ENCODE measurements around the gene RNU6-7. TPM values are rescaled to one million over a fixed set of nuclear protein-coding genes. Genes with fewer than 3 reads are reported as not detected.

RNU6-7 gene
- total RNA-seq, 1 experiment from 2014 or later: not detected

Other genes starting within 250 kb of the RNU6-7 start
- gene ARHGAP5, start 124.7 kb upstream of the RNU6-7 start, total RNA-seq (2014; rRNA removed; shearing (Covaris generic)): 20.7 and 21.5 TPM in 2 replicates
- not detected in 2 replicates for gene RNU6-8, start 1.2 kb downstream of the RNU6-7 start, total RNA-seq (2014; rRNA removed; shearing (Covaris generic))
- 7.1 and 11.3 TPM in 2 replicates for gene AKAP6, start 127.3 kb downstream of the RNU6-7 start, total RNA-seq (2014; rRNA removed; shearing (Covaris generic))

Measured in A172 (cell line).